Keratinocyte (primary cell): ENCODE measurements around the gene HKDC1. TPM values are rescaled to one million over a fixed set of nuclear protein-coding genes. Genes with fewer than 3 reads are reported as not detected.

Source experiments
- DNase-seq: peaks from one replicate; pipeline ENCODE4 v3.0.0-alpha.2; 2011; ENCODE audit warnings: low read depth, missing footprints, low spot score
- FAIRE-seq: peaks from 2 replicates; lab custom pipeline; 2011; peaks lifted over from hg19 to GRCh38; lab: Jason Lieb, UNC
- H2AFZ ChIP-seq: 2 replicates; pipeline ENCODE4 v1.6.0; 2012; ENCODE audit warnings: low read length, control low read depth, inconsistent platforms; ENCODE audit not compliant: control insufficient read depth
- H3K27ac ChIP-seq: 2 replicates; pipeline ENCODE4 v1.5.1; 2011; ENCODE audit warnings: low read length; ENCODE audit not compliant: control insufficient read depth, insufficient read depth
- H3K27me3 ChIP-seq: 3 replicates; pipeline ENCODE4 v1.6.0; 2011; ENCODE audit warnings: low read length; ENCODE audit not compliant: control insufficient read depth, insufficient read depth; ENCODE audit errors: extremely low read depth
- H3K36me3 ChIP-seq, 2 experiments: 2 replicates in 1 of 2; 3 replicates in 1 of 2; pipeline ENCODE4 v1.5.1; 2011; ENCODE audit warnings: low read length in 2 of 2, mild to moderate bottlenecking in 1 of 2; ENCODE audit not compliant: control insufficient read depth in 2 of 2, insufficient read depth in 2 of 2; ENCODE audit errors: extremely low read depth in 1 of 2
- H3K4me1 ChIP-seq: 3 replicates; pipeline ENCODE4 v1.5.1; 2011; ENCODE audit warnings: low read length; ENCODE audit not compliant: control insufficient read depth, insufficient read depth; ENCODE audit errors: extremely low read depth
- H3K4me2 ChIP-seq: 3 replicates; pipeline ENCODE4 v1.6.0; 2011; ENCODE audit warnings: low read depth, low read length; ENCODE audit not compliant: control insufficient read depth, insufficient read depth; ENCODE audit errors: extremely low read depth
- H3K4me3 ChIP-seq, 3 experiments: fragments of 200-600 bp in 1 of 3; sonication (generic) in 1 of 3; 2 replicates in 2 of 3; 3 replicates in 1 of 3; pipeline ENCODE4 v1.5.1; 2011 to 2016; ENCODE audit warnings: low read length in 3 of 3, mild to moderate bottlenecking in 3 of 3, control low read depth in 2 of 3, inconsistent platforms in 1 of 3, low read depth in 1 of 3, mixed read lengths in 1 of 3, mixed run types in 1 of 3, moderate library complexity in 1 of 3; ENCODE audit not compliant: control insufficient read depth in 2 of 3, insufficient read depth in 2 of 3; ENCODE audit errors: extremely low read depth in 1 of 3
- H3K79me2 ChIP-seq: 2 replicates; pipeline ENCODE4 v1.6.0; 2012; ENCODE audit warnings: low read length; ENCODE audit not compliant: control insufficient read depth, insufficient read depth
- H3K9ac ChIP-seq: 3 replicates; pipeline ENCODE4 v1.6.0; 2011; ENCODE audit warnings: low read length; ENCODE audit not compliant: control insufficient read depth, insufficient read depth; ENCODE audit errors: extremely low read depth
- H3K9me1 ChIP-seq: 3 replicates; pipeline ENCODE4 v1.6.0; 2011; ENCODE audit warnings: low read length; ENCODE audit not compliant: control insufficient read depth, insufficient read depth; ENCODE audit errors: extremely low read depth
- H3K9me3 ChIP-seq: 2 replicates; pipeline ENCODE4 v1.5.1; 2012; ENCODE audit warnings: low read depth, low read length; ENCODE audit not compliant: control insufficient read depth
- H4K20me1 ChIP-seq: 3 replicates; pipeline ENCODE4 v1.6.0; 2011; ENCODE audit warnings: low read length; ENCODE audit not compliant: control insufficient read depth, insufficient read depth; ENCODE audit errors: extremely low read depth
- CTCF ChIP-seq, 3 experiments: IDR thresholded peaks in 1 of 3; conservative IDR thresholded peaks in 1 of 3; optimal IDR thresholded peaks in 1 of 3; 2 replicates in 2 of 3; 3 replicates in 1 of 3; pipeline versions ENCODE3 to v1.5.1; 2011; ENCODE audit warnings: low read length in 3 of 3, mild to moderate bottlenecking in 3 of 3, moderate library complexity in 2 of 3, control low read depth in 1 of 3, inconsistent platforms in 1 of 3; ENCODE audit not compliant: insufficient read depth in 2 of 3; ENCODE audit errors: extremely low read depth in 1 of 3
- EZH2 ChIP-seq: IDR thresholded peaks from one replicate; pipeline ENCODE4 v1.6.1; 2012; ENCODE audit warnings: inconsistent platforms, mild to moderate bottlenecking, low read length, moderate library complexity
- dilution Hi-C: fragments of 300-500 bp; cut with MboI; formaldehyde crosslinking; loops from one replicate; pipeline ENCODE4 v1.7.0; 2020; ENCODE audit warnings: low sequenced_read_pairs; ENCODE audit not compliant: extremely low pct_ligation_motif_present
- polyA plus RNA-seq, 5 experiments: library from polyadenylated mRNA; depleted of rRNA in 3 of 5; stranded (reverse) in 3 of 5; stranded (forward) in 1 of 5; unstranded in 1 of 5; fragments of >200 nt; gene quantifications; 1 replicate in 1 of 5; 2 replicates in 3 of 5; 3 replicates in 1 of 5; pipeline versions ENCODE4 v1.2.1 to v1.2.3, GENCODE V29; 2011 to 2012; ENCODE audit warnings: missing spikeins in 2 of 5, low read depth in 1 of 5, low replicate concordance in 1 of 5

HKDC1 gene
- polyA plus RNA-seq, 1 donor (not counting 4 experiments of a cell fraction or from before 2014, with no cell fraction given), result 0.33 TPM

DNA sequence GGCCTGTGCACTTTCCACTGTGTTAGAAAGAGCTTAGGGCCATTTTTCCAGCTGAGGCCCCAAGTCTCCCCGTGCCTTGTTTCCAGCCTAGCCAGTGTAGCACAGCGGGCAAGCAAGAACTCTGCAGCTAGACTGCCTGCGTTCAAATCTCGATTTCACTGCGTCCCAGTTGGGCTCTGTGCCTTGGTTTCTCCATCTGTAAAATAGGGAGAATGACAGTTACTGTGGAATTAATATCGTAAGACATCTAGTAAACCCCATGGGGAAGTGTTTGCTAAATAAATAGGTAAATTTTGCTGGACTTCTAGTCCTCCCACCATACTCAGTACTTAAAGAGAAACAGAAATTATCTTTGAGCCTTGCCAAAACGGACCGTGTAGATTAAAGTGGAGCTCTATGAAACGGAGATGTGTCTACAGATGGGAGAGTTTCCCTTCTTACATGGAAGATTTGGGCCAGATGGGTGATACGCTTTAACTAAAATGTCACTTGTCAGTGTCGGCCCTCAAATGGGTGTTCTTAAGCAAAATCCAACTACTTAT, 3.5 kb upstream of the HKDC1 start:
- peak overlapping the region; percentile 31 for H3K9ac ChIP-seq
- H3K4me1 ChIP-seq, result peaks cover 31% of the 10 kb centered on the region
- TF ChIP-seq CTCF (optimal IDR thresholded peaks at IDR 0.05 in 1 of 3, IDR thresholded peaks at IDR 0.05 in 1 of 3, conservative IDR thresholded peaks at IDR 0.05 in 1 of 3; ENCODE audit: extremely low read depth in 1 of 3, insufficient read depth in 2 of 3, low read length in 3 of 3) (no peak), EZH2 (no peak)
- peak overlapping the region; percentile 11 for H3K4me2 ChIP-seq
- H4K20me1 ChIP-seq, result no peaks in the 10 kb centered on the region
- no peaks in the 10 kb centered on the region for H3K79me2 ChIP-seq
- FAIRE-seq (no peak), DNase-seq (no peak)
- no peak overlapping the region for H2AFZ ChIP-seq
- H3K9me3 ChIP-seq, result no peaks in the 10 kb centered on the region
- H3K27me3 ChIP-seq, result no peaks in the 10 kb centered on the region
- dilution Hi-C loops, result no loop called here
- H3K36me3 ChIP-seq, result no peaks in the 10 kb centered on the region
- peak overlapping the region; percentile 89 for H3K27ac ChIP-seq
- H3K4me3 ChIP-seq, result no peak overlapping the region
- no peaks in the 10 kb centered on the region for H3K9me1 ChIP-seq

DNA sequence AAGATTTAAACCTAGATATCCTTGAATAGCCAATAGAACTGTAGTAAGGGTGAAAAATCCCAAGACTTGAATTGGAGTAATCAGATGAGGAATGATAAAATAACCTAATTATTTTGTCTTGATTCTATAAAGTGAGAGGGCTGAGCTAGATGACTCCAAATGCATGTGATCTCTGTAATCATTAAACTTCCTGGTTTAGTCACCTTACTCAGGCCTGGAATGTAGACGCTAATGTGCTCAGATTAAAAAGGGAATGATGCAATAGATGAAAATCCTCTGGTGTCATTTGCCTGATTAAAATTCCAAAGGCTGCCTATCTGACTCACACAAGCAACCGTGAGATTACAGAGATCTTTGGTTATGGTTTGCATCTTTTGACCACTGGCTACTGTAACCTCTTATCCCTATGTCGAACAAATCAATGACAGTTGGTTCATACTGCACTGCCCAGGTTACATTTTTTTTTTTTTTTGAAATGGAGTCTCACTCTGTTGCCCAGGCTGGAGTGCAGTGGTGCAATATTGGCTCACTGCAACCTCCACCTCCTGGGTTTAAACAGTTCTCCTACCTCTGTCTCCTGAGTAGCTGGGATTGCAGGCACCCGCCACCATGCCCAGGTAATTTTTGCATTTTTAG, 2.9 kb upstream of the HKDC1 start:
- FAIRE-seq (peak; percentile 81), DNase-seq (peak; percentile 55)
- no peak for TF ChIP-seq EZH2
- no peak for TF ChIP-seq CTCF (optimal IDR thresholded peaks at IDR 0.05 in 1 of 3, IDR thresholded peaks at IDR 0.05 in 1 of 3, conservative IDR thresholded peaks at IDR 0.05 in 1 of 3; ENCODE audit: extremely low read depth in 1 of 3, insufficient read depth in 2 of 3, low read length in 3 of 3)
- no peaks in the 10 kb centered on the region for H3K79me2 ChIP-seq
- no peaks in the 10 kb centered on the region for H3K36me3 ChIP-seq
- H3K4me3 ChIP-seq, result no peak overlapping the region
- H3K27me3 ChIP-seq, result no peaks in the 10 kb centered on the region
- no peaks in the 10 kb centered on the region for H4K20me1 ChIP-seq
- H3K4me1 ChIP-seq, result peaks cover 37% of the 10 kb centered on the region
- no peaks in the 10 kb centered on the region for H3K9me1 ChIP-seq
- no peak overlapping the region for H2AFZ ChIP-seq
- H3K9me3 ChIP-seq, result no peaks in the 10 kb centered on the region
- H3K4me2 ChIP-seq, result peak overlapping the region; percentile 11
- peak overlapping the region; percentile 31 for H3K9ac ChIP-seq
- dilution Hi-C loops, result no loop called here
- H3K27ac ChIP-seq, result peak overlapping the region; percentile 89
